HepG2 (cell line): Measurements from ENCODE around the gene PRXL2B. TPM values are rescaled to one million over a fixed set of nuclear protein-coding genes. Genes with fewer than 3 reads are reported as not detected.
A peak's percentile ranks its signal among the peaks of the same experiment; 100 is the strongest.

ENCODE experiments used
- ATAC-seq: fragments of 200-7000 bp; cut with Tn5 transposase; 3 replicates; pipeline ENCODE4 v1.9.1; 2020; ENCODE audit warnings: mild to moderate bottlenecking, moderate library complexity
- BruUV-seq: library from RNA; stranded (reverse); fragments of 400-500 nt; replicated peaks from 2 replicates; lab custom pipeline; 2021; lab: Mats Ljungman, UMichigan
- CTCF ChIA-PET: fragments of 300-600 bp; formaldehyde crosslinking; extraction: SDS; loops from one replicate; lab custom pipeline; 2021; ENCODE audit warnings: low total read pairs, inconsistent platforms, low intra/inter-chr PET ratio; lab: Yijun Ruan, JAX
- POLR2A ChIA-PET: fragments of 350-600 bp; sonication (Branson Sonifier 250); formaldehyde crosslinking; loops from one replicate; lab custom pipeline; 2020; ENCODE audit warnings: antibody characterized with exemption, inconsistent platforms; lab: Yijun Ruan, JAX
- DNase-seq: peaks from one replicate; pipeline ENCODE4 v3.0.0-alpha.2; 2015; ENCODE audit warnings: low spot score
- FAIRE-seq: peaks from 3 replicates; lab custom pipeline; 2011; peaks lifted over from hg19 to GRCh38; lab: Jason Lieb, UNC
- H2AFZ ChIP-seq: one replicate; pipeline ENCODE4 v1.6.1; 2011; ENCODE audit warnings: low read length, inconsistent platforms
- H3K27ac ChIP-seq: fragments of 300-600 bp; 3 replicates; pipeline ENCODE4 v1.8.0; 2011; ENCODE audit warnings: mixed run types, mild to moderate bottlenecking, mixed read lengths, low read length, inconsistent platforms; ENCODE audit not compliant: insufficient read depth; ENCODE audit errors: extremely low read length
- H3K27me3 ChIP-seq, 2 experiments: fragments of 200-600 bp in 1 of 2; 2 replicates in 1 of 2; 3 replicates in 1 of 2; pipeline versions ENCODE4 v1.6.0 to v1.8.0; 2011; ENCODE audit warnings: low read length in 2 of 2, mild to moderate bottlenecking in 2 of 2, moderate library complexity in 2 of 2, inconsistent platforms in 1 of 2; ENCODE audit not compliant: insufficient read depth in 2 of 2, control insufficient read depth in 1 of 2
- H3K36me3 ChIP-seq, 2 experiments: fragments of 200-600 bp in 1 of 2; replicated peaks in 1 of 2; 2 replicates in 1 of 2; 3 replicates in 1 of 2; pipeline versions ENCODE4 v1.5.1 to v1.8.0; 2011; ENCODE audit warnings: low read length in 2 of 2, inconsistent platforms in 1 of 2; ENCODE audit not compliant: insufficient read depth in 2 of 2, control insufficient read depth in 1 of 2
- H3K4me1 ChIP-seq: 2 replicates; pipeline ENCODE4 v1.5.1; 2012; ENCODE audit warnings: low read length, inconsistent platforms; ENCODE audit not compliant: insufficient read depth
- H3K4me2 ChIP-seq: 2 replicates; pipeline ENCODE4 v1.6.0; 2011; ENCODE audit warnings: low read depth, low read length, inconsistent platforms
- H3K4me3 ChIP-seq, 3 experiments: fragments of 200-600 bp in 1 of 3; sonication (generic), shearing (Covaris generic) in 1 of 3; replicated peaks in 1 of 3; 2 replicates each; pipeline ENCODE4 v1.5.1; 2011 to 2016; ENCODE audit warnings: low read length in 3 of 3, inconsistent platforms in 2 of 3, low read depth in 2 of 3, mild to moderate bottlenecking in 2 of 3, control low read depth in 1 of 3, mixed read lengths in 1 of 3; ENCODE audit not compliant: insufficient read depth in 1 of 3
- H3K79me2 ChIP-seq: one replicate; pipeline ENCODE4 v1.6.1; 2011; ENCODE audit warnings: low read length, inconsistent platforms; ENCODE audit not compliant: insufficient read depth
- H3K9ac ChIP-seq: 2 replicates; pipeline ENCODE4 v1.6.0; 2011; ENCODE audit warnings: mild to moderate bottlenecking, low read depth, low read length, inconsistent platforms; ENCODE audit not compliant: insufficient read depth
- H3K9me3 ChIP-seq: 2 replicates; pipeline ENCODE4 v1.5.1; 2012; ENCODE audit warnings: mild to moderate bottlenecking, low read length
- H4K20me1 ChIP-seq: 2 replicates; pipeline ENCODE4 v1.6.0; 2011; ENCODE audit warnings: inconsistent platforms, mild to moderate bottlenecking, low read length, moderate library complexity; ENCODE audit not compliant: insufficient read depth
- HMG20B ChIP-seq: conservative IDR thresholded peaks from 2 replicates; pipeline ENCODE4 v1.6.1; 2016; ENCODE audit warnings: missing genetic modification reagents, missing compliant biosample characterization
- KMT2A ChIP-seq: sonication (generic); formaldehyde crosslinking; IDR thresholded peaks from 2 replicates; pipeline ENCODE4 v1.4.0; 2020; ENCODE audit warnings: missing genetic modification reagents
- MIER2 ChIP-seq: IDR thresholded peaks from 2 replicates; pipeline ENCODE4 v1.6.1; 2016; ENCODE audit warnings: missing biosample characterization, missing genetic modification reagents
- NRL ChIP-seq: sonication (generic); formaldehyde crosslinking; IDR thresholded peaks from 2 replicates; pipeline ENCODE4 v1.5.0; 2020; ENCODE audit warnings: missing genetic modification reagents, mild to moderate bottlenecking, moderate library complexity, borderline replicate concordance
- SNAPC2 ChIP-seq: sonication (generic); formaldehyde crosslinking; IDR thresholded peaks from 2 replicates; pipeline ENCODE4 v1.8.1; 2022; ENCODE audit warnings: mild to moderate bottlenecking, missing genetic modification reagents
- SP4 ChIP-seq: sonication (generic); formaldehyde crosslinking; IDR thresholded peaks from 2 replicates; pipeline ENCODE4 v1.8.1; 2023; ENCODE audit warnings: mild to moderate bottlenecking, missing genetic modification reagents
- SRY ChIP-seq: sonication (generic); formaldehyde crosslinking; IDR thresholded peaks from 2 replicates; pipeline ENCODE4 v1.8.0; 2022; ENCODE audit warnings: mild to moderate bottlenecking, missing genetic modification reagents
- TCF7 ChIP-seq: sonication (generic); IDR thresholded peaks from 2 replicates; pipeline ENCODE4 v1.6.1; 2016; ENCODE audit warnings: antibody characterized with exemption, low read depth
- UBTF ChIP-seq: sonication (generic); formaldehyde crosslinking; IDR thresholded peaks from 2 replicates; pipeline ENCODE4 v1.4.0; 2020; ENCODE audit warnings: mild to moderate bottlenecking, missing genetic modification reagents
- XBP1 ChIP-seq: sonication (generic); formaldehyde crosslinking; IDR thresholded peaks from 2 replicates; pipeline ENCODE4 v1.5.0; 2020; ENCODE audit warnings: missing genetic modification reagents
- ZNF513 ChIP-seq: sonication (generic); formaldehyde crosslinking; conservative IDR thresholded peaks from 2 replicates; pipeline ENCODE4 v1.5.0; 2020; ENCODE audit warnings: missing genetic modification reagents
- ZSCAN31 ChIP-seq: sonication (generic); formaldehyde crosslinking; IDR thresholded peaks from 2 replicates; pipeline ENCODE4 v1.5.0; 2020; ENCODE audit warnings: low read depth, mild to moderate bottlenecking, missing genetic modification reagents
- WGBS: methylation state at CpG from one replicate; pipeline ENCODE4 v1.1.6; 2017; ENCODE audit warnings: low lambda C conversion rate; 5-methylcytosine and 5-hydroxymethylcytosine counted together
- in situ Hi-C: cut with HindIII; loops from 2 replicates; pipeline ENCODE4 v1.10.0; 2017; ENCODE audit warnings: low pct_unique_long_range_greater_than_20kb; ENCODE audit not compliant: extremely low pct_ligation_motif_present
- intact Hi-C: fragments of 100-400 bp; cut with micrococcal nuclease; formaldehyde crosslinking; loops from one replicate; pipeline ENCODE4 v1.10.0; 2022; ENCODE audit not compliant: unreplicated experiment
- polyA plus RNA-seq, 8 experiments: library from polyadenylated mRNA; depleted of rRNA in 3 of 8; stranded (reverse) in 7 of 8; unstranded in 1 of 8; fragments of >200 nt; fragmentation: Illumina TruSeq in 4 of 8; extraction: Trizol in 4 of 8; gene quantifications; 2 replicates each; pipeline versions ENCODE4 v1.2.1 to v1.2.3, GENCODE V29; 2011 to 2016; ENCODE audit warnings: low read depth in 4 of 8, missing spikeins in 1 of 8, mixed read lengths in 1 of 8; ENCODE audit not compliant: insufficient read depth in 1 of 8
- total RNA-seq, 5 experiments: library from RNA; depleted of rRNA; stranded (reverse); fragments of >200 nt; fragmentation: Illumina TruSeq; extraction: Trizol; gene quantifications; 2 replicates each; pipeline ENCODE4 v1.2.3, GENCODE V29; 2016; ENCODE audit warnings: low read depth in 1 of 5
- TF ChIP-seq, protein P1 (sequence below): sonication (generic); formaldehyde crosslinking; IDR thresholded peaks from 2 replicates; pipeline ENCODE4 v1.5.1; 2020; ENCODE audit warnings: missing genetic modification reagents, mild to moderate bottlenecking, borderline replicate concordance
- TF ChIP-seq, protein P2 (sequence below): sonication (generic); formaldehyde crosslinking; IDR thresholded peaks from 2 replicates; pipeline ENCODE4 v1.4.0; 2020; ENCODE audit warnings: missing genetic modification reagents

Gene PRXL2B
- total and polyA plus RNA-seq, 2 of the 13 experiments (the other 11 are each of a cell fraction or from before 2014, with no cell fraction given): 16.8 to 22.1 TPM

DNA sequence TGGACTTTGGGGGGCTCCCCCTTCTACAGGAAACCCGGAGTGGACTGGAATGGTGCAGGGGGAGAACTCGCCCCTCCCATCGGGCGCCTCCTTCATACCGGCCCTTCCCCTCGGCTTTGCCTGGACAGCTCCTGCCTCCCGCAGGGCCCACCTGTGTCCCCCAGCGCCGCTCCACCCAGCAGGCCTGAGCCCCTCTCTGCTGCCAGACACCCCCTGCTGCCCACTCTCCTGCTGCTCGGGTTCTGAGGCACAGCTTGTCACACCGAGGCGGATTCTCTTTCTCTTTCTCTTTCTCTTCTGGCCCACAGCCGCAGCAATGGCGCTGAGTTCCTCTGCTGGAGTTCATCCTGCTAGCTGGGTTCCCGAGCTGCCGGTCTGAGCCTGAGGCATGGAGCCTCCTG, 30.3 kb upstream of the PRXL2B start, which contains the start of gene TNFRSF14:
TNFRSF14 (plus strand) TSS at position 95 of the 401 bp plus-strand sequence; CDS start at position 389, 294 bp downstream.
- H3K36me3 ChIP-seq: no peaks in the 10 kb centered on the region; a peak in 1 of 5 replicates
- ChIA-PET POLR2A (interaction anchor here (0.7 to 2.1 kb wide), 11 partner anchors 9 to 143 kb away, joined by 3 to 20 read pairs (median 5); partner anchors contain the start of genes MMEL1, PANK4, PEX10 and PRXL2B), CTCF (interaction anchor here (1.3 kb wide), 1 partner anchor 142 kb away, joined by 3 read pairs; no protein-coding TSS in a partner anchor)
- DNase-seq (no peak), FAIRE-seq (no peak), ATAC-seq (peak; percentile 38)
- peak within 1 kb of the TSS; percentile 77 for H3K9ac ChIP-seq
- H2AFZ ChIP-seq: no peak within 1 kb of the TSS
- no peaks in the 10 kb centered on the region for H3K79me2 ChIP-seq
- peak within 1 kb of the TSS; percentile 66 for H3K27ac ChIP-seq
- BruUV-seq: TSS peak; percentile 86
- in situ Hi-C loops (no loop called here), intact Hi-C loops (loop anchor here (5.0 kb wide), 1 partner anchor 76 kb away; the partner anchor contains the start of gene MMEL1)
- peaks cover 36% of the 10 kb centered on the region for H3K4me1 ChIP-seq
- H3K4me3 ChIP-seq: peak within 1 kb of the TSS; percentile 71 to 89 (median 76)
- H3K27me3 ChIP-seq: no peaks in the 10 kb centered on the region; a peak in 1 of 5 replicates
- peak within 1 kb of the TSS; percentile 85 for H3K4me2 ChIP-seq
- 0 out of 2 replicates have a peak, but pooled peaks cover 4% of the 10 kb centered on the region for H4K20me1 ChIP-seq
- 2% methylated on average over 7 of the region's 16 CpGs for WGBS
- no peaks in the 10 kb centered on the region for H3K9me3 ChIP-seq
- TF ChIP-seq NRL (CRISPR knock-in tag) (no peak), UBTF (peak; percentile 22; the same call in 1 of the 2 replicates), ZNF513 (CRISPR knock-in tag) (no peak), SRY (CRISPR knock-in tag) (no peak), SP4 (CRISPR knock-in tag) (0 out of 2 replicates have a peak, but pooled peaks have one; percentile 43), KMT2A (CRISPR knock-in tag) (no peak), SNAPC2 (CRISPR knock-in tag) (no peak), MIER2 (CRISPR knock-in tag) (no peak), HMG20B (CRISPR knock-in tag) (no peak), TCF7 (no peak), ZSCAN31 (CRISPR knock-in tag) (peak; percentile 27; the same call in 1 of the 2 replicates), XBP1 (CRISPR knock-in tag) (no peak)
- TF ChIP-seq, protein P1, sequence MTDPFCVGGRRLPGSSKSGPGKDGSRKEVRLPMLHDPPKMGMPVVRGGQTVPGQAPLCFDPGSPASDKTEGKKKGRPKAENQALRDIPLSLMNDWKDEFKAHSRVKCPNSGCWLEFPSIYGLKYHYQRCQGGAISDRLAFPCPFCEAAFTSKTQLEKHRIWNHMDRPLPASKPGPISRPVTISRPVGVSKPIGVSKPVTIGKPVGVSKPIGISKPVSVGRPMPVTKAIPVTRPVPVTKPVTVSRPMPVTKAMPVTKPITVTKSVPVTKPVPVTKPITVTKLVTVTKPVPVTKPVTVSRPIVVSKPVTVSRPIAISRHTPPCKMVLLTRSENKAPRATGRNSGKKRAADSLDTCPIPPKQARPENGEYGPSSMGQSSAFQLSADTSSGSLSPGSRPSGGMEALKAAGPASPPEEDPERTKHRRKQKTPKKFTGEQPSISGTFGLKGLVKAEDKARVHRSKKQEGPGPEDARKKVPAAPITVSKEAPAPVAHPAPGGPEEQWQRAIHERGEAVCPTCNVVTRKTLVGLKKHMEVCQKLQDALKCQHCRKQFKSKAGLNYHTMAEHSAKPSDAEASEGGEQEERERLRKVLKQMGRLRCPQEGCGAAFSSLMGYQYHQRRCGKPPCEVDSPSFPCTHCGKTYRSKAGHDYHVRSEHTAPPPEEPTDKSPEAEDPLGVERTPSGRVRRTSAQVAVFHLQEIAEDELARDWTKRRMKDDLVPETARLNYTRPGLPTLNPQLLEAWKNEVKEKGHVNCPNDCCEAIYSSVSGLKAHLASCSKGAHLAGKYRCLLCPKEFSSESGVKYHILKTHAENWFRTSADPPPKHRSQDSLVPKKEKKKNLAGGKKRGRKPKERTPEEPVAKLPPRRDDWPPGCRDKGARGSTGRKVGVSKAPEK: no peak
- TF ChIP-seq, protein P2, sequence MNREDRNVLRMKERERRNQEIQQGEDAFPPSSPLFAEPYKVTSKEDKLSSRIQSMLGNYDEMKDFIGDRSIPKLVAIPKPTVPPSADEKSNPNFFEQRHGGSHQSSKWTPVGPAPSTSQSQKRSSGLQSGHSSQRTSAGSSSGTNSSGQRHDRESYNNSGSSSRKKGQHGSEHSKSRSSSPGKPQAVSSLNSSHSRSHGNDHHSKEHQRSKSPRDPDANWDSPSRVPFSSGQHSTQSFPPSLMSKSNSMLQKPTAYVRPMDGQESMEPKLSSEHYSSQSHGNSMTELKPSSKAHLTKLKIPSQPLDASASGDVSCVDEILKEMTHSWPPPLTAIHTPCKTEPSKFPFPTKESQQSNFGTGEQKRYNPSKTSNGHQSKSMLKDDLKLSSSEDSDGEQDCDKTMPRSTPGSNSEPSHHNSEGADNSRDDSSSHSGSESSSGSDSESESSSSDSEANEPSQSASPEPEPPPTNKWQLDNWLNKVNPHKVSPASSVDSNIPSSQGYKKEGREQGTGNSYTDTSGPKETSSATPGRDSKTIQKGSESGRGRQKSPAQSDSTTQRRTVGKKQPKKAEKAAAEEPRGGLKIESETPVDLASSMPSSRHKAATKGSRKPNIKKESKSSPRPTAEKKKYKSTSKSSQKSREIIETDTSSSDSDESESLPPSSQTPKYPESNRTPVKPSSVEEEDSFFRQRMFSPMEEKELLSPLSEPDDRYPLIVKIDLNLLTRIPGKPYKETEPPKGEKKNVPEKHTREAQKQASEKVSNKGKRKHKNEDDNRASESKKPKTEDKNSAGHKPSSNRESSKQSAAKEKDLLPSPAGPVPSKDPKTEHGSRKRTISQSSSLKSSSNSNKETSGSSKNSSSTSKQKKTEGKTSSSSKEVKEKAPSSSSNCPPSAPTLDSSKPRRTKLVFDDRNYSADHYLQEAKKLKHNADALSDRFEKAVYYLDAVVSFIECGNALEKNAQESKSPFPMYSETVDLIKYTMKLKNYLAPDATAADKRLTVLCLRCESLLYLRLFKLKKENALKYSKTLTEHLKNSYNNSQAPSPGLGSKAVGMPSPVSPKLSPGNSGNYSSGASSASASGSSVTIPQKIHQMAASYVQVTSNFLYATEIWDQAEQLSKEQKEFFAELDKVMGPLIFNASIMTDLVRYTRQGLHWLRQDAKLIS: no peak
